ENCODE measurements around the gene ITPR2. TPM values are rescaled to one million over a fixed set of nuclear protein-coding genes. Genes with fewer than 3 reads are reported as not detected.

ITPR2 gene
- polyA plus RNA-seq, 1 of the 3 experiments (the other 2 are of a cell fraction), result 2.3 TPM

DNA sequence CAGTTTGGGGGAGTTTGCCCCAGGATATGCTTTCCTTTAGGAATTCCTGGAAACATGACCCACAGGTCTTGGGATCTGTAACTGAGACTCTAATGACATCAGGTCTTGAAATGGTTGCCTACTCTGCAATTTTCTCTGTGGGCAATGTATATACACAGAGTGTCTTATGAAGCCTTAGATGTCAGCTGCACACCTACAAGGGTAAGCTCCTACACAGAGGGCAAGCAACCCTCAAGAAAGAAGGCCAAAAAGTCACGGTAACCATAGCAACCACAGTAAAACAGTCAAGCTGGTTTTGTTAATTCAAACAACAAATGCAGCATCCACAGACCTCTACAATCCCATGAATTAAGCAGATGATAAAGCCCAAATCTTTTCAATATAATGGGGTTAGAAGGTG, 344.6 kb downstream of the ITPR2 start:
- H3F3A ChIP-seq (replicated peaks; ENCODE audit: insufficient read depth), result peaks cover 3% of the 10 kb centered on the region
- ChIA-PET POLR2A (no interaction called here), CTCF (interaction anchor here (0.9 to 1.4 kb wide), 2 partner anchors 59 to 163 kb away, joined by 3 to 5 read pairs; no protein-coding TSS in a partner anchor)
- H3K36me3 ChIP-seq (replicated peaks in 1 of 2; ENCODE audit: control insufficient read depth in 1 of 2, insufficient read depth in 2 of 2, low read length in 1 of 2), result peaks cover 7 to 16% of the 10 kb centered on the region in 2 experiments
- no peak overlapping the region for H3K9ac ChIP-seq
- no peak overlapping the region for H3K27ac ChIP-seq (ENCODE audit: low read depth in 2 of 2, low read length in 1 of 2)
- 95% methylated on average over 1 of the region's 1 CpG for whole genome bisulfite sequencing (ENCODE audit: low lambda C conversion rate)
- H2AFZ ChIP-seq (ENCODE audit: low read depth), result no peak overlapping the region
- H3K79me2 ChIP-seq (ENCODE audit: insufficient read depth), result no peaks in the 10 kb centered on the region
- TF ChIP-seq RCOR1 (IDR thresholded peaks at IDR 0.05; ENCODE audit: low read length) (no peak), RXRA (IDR thresholded peaks at IDR 0.05; ENCODE audit: borderline replicate concordance, low read depth) (no peak), RFX5 (IDR thresholded peaks at IDR 0.05; ENCODE audit: low read length) (no peak), MEF2A (IDR thresholded peaks at IDR 0.05; ENCODE audit: borderline replicate concordance, low read depth) (no peak), NFIC (IDR thresholded peaks at IDR 0.05; ENCODE audit: borderline replicate concordance) (no peak), TCF12 (IDR thresholded peaks at IDR 0.05) (no peak), RAD21 (IDR thresholded peaks at IDR 0.05; ENCODE audit: low read length) (no peak), MAX (IDR thresholded peaks at IDR 0.05; ENCODE audit: low read depth) (no peak), YY1 (IDR thresholded peaks at IDR 0.05; ENCODE audit: low read depth) (no peak), IRF3 (IDR thresholded peaks at IDR 0.05; ENCODE audit: low read depth, low read length) (no peak), MXI1 (IDR thresholded peaks at IDR 0.05; ENCODE audit: low read depth, low read length) (no peak), JUND (IDR thresholded peaks at IDR 0.05) (no peak), EZH2phosphoT487 (IDR thresholded peaks at IDR 0.05; ENCODE audit: borderline replicate concordance, low read depth) (no peak), ELF1 (IDR thresholded peaks at IDR 0.05) (no peak), GATA2 (CRISPR knock-in tag; IDR thresholded peaks at IDR 0.05) (no peak), SMC3 (IDR thresholded peaks at IDR 0.05; ENCODE audit: low read depth, low read length) (no peak), FOXJ3 (CRISPR knock-in tag; IDR thresholded peaks at IDR 0.05) (no peak)
- TF ChIP-seq, protein P1, sequence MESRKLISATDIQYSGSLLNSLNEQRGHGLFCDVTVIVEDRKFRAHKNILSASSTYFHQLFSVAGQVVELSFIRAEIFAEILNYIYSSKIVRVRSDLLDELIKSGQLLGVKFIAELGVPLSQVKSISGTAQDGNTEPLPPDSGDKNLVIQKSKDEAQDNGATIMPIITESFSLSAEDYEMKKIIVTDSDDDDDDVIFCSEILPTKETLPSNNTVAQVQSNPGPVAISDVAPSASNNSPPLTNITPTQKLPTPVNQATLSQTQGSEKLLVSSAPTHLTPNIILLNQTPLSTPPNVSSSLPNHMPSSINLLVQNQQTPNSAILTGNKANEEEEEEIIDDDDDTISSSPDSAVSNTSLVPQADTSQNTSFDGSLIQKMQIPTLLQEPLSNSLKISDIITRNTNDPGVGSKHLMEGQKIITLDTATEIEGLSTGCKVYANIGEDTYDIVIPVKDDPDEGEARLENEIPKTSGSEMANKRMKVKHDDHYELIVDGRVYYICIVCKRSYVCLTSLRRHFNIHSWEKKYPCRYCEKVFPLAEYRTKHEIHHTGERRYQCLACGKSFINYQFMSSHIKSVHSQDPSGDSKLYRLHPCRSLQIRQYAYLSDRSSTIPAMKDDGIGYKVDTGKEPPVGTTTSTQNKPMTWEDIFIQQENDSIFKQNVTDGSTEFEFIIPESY (IDR thresholded peaks at IDR 0.05; ENCODE audit: borderline replicate concordance, low read depth), result no peak
- TF ChIP-seq, protein P2, sequence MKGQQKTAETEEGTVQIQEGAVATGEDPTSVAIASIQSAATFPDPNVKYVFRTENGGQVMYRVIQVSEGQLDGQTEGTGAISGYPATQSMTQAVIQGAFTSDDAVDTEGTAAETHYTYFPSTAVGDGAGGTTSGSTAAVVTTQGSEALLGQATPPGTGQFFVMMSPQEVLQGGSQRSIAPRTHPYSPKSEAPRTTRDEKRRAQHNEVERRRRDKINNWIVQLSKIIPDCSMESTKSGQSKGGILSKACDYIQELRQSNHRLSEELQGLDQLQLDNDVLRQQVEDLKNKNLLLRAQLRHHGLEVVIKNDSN (IDR thresholded peaks at IDR 0.05; ENCODE audit: borderline replicate concordance, low read depth), result no peak
- TF ChIP-seq, protein P3, sequence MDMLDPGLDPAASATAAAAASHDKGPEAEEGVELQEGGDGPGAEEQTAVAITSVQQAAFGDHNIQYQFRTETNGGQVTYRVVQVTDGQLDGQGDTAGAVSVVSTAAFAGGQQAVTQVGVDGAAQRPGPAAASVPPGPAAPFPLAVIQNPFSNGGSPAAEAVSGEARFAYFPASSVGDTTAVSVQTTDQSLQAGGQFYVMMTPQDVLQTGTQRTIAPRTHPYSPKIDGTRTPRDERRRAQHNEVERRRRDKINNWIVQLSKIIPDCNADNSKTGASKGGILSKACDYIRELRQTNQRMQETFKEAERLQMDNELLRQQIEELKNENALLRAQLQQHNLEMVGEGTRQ (IDR thresholded peaks at IDR 0.05; ENCODE audit: borderline replicate concordance, low read depth, low read length), result no peak
- no peak overlapping the region for H3K4me3 ChIP-seq (ENCODE audit: low read depth in 2 of 2, low read length in 1 of 2)
- H3K4me1 ChIP-seq (ENCODE audit: control insufficient read depth in 1 of 2, insufficient read depth in 2 of 2, low read depth in 1 of 2, low read length in 1 of 2), result no peaks in the 10 kb centered on the region
- H3K27me3 ChIP-seq (ENCODE audit: insufficient read depth), result no peaks in the 10 kb centered on the region
- no peaks in the 10 kb centered on the region for H3K9me2 ChIP-seq
- no peak for DNase-seq
- H3K4me2 ChIP-seq, result no peak overlapping the region
- no peaks in the 10 kb centered on the region for H4K20me1 ChIP-seq (ENCODE audit: insufficient read depth)
- H3K9me3 ChIP-seq, result no peaks in the 10 kb centered on the region
